Cortex of kidney (tissue), 1 donor: ENCODE results near the gene ACBD3.

Source experiments
- DNase-seq: peaks from one replicate; lab custom pipeline; 2025; lab: John Stamatoyannopoulos, UW

ACBD3 gene

GRCh38 chr1:226111098-226111882 lies 75.3 kb downstream of the ACBD3 start:
- DNase-seq: no peak

- no peak for DNase-seq
Observed at GRCh38 chr1:226110249-226111097, 76.1 kb downstream of the ACBD3 start.

DNA sequence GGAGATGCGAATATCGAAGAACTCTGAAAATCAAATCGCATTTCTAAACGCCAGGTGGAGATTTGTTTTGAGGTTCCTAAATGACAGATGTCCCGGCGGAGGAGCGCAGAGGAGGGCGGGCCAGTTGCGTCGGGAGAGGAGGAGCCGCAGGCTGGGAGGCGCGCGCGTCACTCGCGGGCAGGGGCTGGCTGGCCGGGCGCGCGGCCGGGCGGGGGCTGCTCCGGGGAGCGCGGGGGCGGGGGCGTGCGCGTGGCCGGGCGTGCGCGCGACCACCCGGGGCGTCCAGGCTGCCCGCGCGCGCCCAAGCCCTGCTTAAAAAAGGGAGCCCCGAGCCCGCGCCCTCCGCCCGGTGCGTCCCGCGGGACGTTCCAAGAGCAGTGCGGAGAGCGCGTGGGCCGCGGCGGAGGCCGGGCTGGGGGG lies 76.7 kb downstream of the ACBD3 start:
- no peak for DNase-seq

DNA sequence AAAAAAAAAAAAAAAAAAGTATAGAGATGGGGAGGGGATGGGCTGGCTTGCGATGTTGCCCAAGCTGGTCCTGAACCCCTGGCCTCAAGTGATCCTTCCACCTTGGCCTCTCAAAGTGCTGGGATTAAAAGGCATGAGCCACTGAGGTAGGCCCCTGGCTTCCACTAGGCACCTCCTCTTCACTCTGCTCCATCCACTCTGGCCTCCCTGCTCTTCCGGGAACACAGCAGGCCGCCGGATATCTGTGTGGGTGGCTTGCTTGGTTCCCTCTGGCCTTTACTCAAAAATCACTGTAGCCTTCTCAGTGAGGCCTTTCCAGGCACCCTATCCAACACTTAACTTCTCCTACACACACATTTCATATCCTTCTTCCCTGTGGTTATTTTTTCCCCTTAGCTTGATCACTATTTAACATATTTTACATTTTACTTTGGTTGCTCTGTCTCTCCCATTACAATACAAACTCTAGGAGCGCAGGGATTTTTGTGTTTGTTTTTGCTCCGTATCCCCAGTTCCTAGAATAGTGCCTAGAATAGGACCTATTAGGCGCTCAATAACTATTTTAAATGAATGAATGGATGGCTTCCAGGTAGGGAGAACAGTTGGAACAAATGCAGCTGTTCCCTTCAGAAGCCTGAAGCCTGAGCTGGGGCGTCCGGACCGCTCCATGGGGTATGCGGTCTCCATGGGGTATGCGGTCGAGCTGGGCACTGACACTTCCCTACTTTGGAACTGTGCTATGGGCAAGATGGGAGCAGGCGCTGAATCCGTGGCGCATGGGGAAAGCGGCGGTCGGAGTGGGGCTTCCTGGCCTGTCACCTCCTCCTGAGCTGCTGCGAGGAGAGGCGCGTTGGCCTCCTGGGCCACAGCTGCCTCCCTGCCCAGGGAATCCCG lies 77.4 kb downstream of the ACBD3 start:
- no peak for DNase-seq

DNA sequence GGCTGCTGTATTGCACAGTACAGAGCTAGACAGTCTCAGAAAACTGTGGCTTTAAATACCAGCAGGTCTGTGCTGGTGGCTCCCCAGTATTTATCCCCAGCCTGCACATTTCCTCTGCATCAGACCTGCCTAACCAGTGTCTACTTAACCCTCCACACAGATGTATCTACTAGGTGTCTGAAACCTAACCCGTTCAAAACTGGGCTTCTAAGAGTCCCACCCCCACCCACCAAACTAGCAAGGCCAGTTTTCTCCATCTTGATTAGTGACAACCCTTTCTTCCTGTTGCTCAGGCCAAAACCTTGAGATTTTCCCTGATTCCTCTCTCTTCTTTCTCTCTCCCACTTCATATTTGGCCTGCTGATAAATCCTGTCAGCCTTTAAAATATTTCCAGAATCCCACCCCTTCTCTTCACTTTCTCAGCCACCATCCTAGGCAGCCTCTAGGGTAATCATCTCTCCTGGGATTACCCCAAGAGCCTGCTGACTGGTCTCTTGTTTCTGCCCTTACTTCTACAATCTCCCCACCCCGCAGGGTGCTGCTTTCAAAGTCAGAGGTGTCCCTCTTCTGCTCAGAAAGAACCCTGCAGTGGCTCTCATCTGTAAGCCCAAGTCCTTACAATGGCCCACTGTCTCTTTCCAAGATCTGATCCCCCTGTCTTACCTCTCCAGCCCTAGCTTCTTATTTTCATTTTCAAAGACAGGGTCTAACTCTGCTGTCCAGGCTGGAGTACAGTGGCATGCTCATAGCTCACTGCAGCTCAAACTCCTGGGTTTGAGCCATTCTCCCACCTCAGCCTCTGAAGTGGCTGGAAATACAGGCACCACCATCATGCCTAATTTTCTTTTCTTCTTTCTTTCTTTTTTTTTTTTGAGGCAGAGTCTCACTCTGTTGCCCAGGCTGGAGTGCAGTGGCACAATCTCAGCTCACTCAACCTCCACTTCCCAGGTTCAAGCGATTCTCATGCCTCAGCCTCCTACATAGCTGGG lies 78.8 kb downstream of the ACBD3 start:
- no peak for DNase-seq

GRCh38 chr1:226104671-226105121 lies 81.8 kb downstream of the ACBD3 start:
- no peak for DNase-seq

DNA sequence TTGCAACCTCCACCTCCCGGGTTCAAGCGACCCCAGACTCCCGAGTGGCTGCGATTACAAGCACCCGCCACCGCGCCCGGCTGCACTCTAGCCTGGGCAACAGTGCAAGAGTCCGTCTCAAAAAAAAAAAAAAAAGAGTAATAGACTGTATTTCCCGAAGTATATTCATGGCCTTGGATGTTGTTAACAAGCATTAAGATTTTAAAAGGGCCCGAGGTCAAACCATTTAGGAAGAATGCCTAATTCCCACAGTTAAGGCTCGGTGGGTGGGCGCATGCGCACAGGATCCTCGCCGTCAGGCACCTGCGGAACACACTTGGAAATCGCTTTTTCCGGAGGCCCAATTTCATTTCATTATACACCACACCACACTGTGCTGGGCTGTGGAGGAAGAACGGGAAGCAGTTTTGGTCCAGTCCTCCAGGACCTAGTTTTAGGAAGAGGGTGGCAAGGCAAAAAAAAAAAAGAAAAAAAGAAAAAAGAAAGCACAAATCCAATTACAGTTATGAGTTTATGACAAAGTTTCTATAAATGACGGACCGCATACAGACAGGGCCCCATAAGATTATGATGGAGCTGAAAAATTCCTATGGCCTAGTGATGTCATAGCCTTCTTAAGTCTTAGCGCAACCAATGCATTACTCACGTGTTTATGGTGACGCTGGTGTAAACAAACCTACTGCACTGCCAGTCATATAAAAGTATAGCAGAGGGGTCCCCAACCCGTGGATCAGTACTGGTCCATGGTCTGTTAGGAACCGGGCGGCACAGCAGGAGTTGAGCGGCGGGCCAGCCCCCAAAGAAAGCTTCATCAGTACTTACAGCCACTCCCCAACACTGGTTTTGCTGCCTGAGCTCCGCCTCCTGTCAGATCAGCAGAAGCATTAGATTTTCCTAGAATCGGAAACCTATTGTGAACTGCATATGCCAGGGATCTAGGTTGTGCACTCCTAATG lies 85.8 kb downstream of the ACBD3 start:
- no peak for DNase-seq

GRCh38 chr1:226098870-226099835 lies 87.4 kb downstream of the ACBD3 start:
- no peak for DNase-seq

DNA sequence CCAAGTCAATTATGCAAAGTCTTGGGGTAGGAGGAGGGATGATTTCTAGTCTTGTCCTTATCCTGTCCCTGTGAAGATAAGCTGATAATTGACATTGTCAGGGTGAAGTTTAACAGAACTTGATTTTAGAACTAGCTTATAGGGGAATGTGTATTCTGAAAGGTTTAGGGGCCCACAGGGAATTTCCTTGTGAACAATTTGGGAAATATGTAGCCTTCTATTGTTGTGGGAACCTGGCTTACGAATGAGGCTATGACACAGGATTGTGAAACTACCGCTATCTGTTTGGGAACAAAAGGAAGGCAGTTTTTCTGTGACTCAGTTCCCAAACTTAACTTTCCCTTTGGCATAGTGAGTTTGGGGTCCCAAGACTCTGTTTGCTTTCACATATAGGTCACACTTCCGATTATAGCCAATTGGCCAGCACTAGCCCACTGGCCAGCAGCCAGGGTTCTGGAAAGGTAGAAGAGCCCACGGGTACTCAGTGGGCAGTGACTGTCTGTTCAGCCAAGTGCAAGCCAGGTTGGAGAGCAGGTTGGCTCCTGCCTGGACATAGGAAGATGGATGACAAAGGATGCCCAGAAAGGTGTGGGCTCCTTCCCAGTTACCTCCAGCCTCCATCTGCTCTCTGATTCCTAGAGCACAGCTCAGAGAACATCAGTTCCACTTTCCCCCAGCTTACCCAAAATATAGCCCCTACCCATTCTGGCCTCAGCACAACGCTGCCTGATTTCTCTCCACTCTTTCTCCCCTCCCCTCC lies 88.5 kb downstream of the ACBD3 start:
- DNase-seq: no peak

- DNase-seq: no peak
Observed at GRCh38 chr1:226095286-226095685, 91.3 kb downstream of the ACBD3 start.
